NCI-H1417 treated with DMSO at 0.1 percent for 48 hours (cell line): Measurements from ENCODE around the gene PGF.
"Not testable (repeated sequence)": the region's sequence is repeated elsewhere in the genome, so short reads cannot be mapped to it uniquely, and the experiment has no call there.

Experiments
- DNase-seq: peaks from one replicate; lab custom pipeline; 2025; lab: John Stamatoyannopoulos, UW

PGF gene

DNA sequence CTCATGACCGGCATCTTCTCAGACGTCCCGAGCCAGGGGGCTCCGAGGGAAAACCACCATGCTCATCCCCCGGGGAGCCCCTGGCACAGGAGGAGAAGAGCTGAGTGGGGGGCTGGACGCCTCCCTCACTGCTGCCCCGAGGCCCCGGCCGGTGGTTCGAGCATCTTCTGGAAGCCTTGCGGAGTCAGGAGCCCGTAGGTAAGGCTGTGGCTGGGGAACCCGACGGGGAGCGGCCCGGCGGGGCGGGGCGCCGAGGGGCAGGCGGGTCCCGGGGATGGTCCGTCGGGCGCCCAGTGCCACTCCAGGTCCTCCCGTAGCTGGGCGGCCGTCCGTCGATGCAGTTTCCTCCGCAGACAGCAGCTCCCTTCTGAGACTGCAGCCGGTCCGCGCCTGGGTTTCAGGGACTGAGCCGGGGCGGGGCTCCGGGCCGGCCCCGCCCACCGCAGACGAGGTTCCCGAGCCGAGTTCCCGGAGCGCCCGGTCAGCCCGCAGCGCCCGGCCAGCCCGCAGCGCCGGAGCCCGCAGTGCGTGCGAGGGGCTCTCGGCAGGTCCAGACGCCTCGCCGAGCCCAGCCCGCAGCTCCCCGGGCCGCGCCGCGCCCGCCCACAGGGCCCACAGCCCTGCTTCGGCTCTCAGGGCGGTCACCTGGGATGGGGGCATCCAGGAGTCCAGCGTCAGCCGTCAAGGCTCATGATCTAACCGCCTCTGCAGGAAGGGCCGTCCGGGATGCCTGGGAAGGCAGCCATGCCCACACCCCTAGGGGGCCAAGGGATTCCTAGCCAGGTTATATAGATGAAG lies at the start of gene PGF:
Gene PGF (minus strand): TSS at position 369 of the 798 bp plus-strand sequence. CDS start 355 bp downstream, at position 14.
- no peak for DNase-seq

DNA sequence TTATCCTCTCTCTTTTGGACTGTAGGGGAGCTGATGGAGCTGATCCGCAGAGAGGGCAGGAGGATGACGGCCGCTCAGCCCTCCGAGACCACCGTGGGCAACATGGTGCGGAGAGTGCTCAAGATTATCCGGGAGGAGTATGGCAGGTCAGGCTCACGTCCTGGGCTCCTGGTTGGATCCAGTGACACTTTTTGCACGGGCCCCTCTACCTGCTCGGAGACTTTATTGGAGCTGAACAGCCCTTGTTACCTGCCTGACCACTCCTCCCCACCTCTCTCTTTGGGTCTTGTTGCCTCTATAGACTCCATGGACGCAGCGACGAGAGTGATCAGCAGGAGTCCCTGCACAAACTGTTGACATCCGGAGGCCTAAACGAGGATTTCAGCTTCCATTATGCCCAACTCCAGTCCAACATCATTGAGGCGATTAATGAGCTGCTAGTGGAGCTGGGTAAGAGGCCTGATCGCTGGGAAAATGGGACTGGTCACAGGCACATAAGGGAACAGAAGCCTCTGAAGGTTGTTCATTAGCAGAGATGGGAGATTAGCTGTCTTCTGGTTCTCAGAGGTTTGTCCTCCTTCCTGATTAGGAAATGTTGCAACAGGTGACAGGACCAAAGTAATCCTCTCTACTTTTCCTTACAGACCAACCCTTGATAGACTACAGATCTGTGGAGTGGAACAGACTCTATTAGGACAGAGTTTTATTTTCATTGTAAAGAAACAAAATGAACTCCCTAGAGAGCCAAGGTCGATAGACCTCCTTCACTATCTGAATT lies 48.0 kb upstream of the PGF start:
- DNase-seq, result no peak

DNA sequence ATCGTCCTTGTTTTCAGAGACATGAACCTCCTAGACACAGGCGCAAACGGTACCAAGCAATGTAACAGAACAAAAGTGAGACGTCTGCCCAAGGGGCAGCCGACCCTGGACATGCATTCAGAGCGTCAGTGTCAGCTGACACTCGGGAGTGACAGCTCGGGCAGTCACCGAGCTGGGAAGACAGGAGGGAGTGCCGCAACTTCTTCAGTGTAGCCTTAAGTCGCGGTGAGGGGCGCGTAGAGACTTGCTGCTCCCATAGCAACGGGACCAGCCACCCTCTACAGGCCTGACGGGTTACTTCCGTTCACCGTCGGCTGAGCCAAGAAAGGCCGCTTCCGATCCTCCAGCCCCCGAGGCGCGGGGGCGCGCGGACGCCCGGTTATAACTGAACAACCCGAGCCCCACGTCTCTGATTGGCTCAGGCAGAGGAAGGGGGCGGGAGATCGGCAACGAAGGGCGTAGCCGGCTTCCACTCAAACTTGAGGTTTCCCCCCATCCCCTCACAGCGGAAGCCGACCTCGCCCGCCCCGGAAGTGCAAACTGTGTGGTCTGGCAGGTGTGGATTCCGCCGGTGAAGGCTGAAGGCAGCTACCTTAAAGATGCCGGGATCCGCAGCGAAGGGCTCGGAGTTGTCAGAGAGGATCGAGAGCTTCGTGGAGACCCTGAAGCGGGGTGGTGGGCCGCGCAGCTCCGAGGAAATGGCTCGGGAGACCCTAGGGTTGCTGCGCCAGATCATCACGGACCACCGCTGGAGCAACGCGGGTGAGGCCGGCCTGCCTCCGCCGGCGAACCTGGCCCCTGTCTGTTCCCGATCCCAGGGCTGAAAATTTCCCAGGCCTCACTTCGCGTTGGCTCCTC lies 47.2 kb upstream of the PGF start, which contains the start of gene EIF2B2:
Gene EIF2B2 (plus strand): TSS at position 530 of the 858 bp plus-strand sequence. CDS start 70 bp downstream, at position 600.
- DNase-seq, result peak; percentile 91

DNA sequence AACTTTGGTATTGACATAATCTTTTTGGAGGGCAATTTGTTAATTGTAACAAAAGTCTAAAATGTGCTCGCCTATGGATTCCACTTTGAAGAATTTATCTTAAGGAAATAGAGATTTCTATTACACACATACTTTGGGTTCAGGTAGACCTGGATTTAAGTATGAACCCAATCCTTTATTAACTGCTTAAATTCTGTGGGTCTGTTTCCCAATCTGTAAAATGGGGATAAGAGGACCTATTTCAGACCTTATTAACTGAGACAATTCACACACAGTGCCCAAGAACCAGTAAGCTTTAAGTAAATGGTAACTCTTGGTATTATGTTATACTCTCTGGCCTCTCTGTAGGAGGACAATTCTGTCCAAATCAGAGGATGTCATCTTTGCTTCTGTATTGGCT lies 46.5 kb upstream of the PGF start:
- no peak for DNase-seq

DNA sequence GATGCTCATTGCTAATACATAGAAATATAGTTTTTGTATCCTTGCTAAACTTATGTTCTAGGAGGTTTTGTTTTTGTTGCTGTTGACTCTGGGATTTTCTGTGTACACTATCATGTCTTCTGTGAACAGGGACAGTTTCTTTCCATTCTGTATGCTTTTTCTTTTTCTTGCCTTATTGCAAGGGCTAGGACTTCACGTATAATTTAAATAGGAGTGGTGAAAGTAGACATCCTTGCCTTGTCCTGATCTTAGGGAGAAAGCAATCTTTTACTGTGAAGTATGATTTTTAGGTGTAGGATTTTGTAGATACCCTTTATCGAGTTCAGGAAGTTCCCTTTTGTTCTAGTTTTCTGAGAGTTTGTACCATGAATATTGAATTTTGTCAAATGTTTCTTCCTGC lies 45.9 kb upstream of the PGF start:
- DNase-seq, result no peak

DNA sequence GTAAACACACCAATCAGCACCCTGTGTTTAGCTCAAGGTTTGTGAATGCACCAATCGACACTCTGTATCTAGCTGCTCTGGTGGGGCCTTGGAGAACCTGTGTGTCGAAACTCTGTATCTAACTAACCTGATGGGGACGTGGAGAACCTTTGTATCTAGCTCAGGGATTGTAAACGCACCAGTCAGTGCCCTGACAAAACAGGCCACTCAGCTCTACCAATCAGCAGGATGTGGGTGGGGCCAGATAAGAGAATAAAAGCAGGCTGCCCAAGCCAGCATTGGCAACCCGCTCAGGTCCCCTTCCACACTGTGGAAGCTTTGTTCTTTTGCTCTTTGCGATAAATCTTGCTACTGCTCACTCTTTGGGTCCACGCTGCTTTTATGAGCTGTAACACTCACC lies 40.4 kb upstream of the PGF start:
- not testable (repeated sequence) for DNase-seq

DNA sequence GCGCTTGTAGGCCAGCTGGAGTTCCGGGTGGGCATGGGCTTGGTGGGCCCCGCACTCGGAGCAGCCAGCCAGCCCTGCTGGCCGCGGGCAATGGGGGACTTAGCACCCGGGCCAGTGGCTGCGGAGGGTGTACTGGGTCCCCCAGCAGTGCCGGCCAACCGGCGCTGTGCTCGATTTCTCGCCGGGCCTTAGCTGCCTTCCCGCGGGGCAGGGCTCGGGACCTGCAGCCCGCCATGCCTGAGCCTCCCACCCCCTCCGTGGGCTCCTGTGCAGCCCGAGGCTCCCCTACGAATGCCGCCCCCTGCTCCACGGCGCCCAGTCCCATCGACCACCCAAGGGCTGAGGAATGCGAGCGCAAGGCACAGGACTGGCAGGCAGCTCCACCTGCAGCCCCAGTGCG lies 38.8 kb upstream of the PGF start:
- not testable (repeated sequence) for DNase-seq

DNA sequence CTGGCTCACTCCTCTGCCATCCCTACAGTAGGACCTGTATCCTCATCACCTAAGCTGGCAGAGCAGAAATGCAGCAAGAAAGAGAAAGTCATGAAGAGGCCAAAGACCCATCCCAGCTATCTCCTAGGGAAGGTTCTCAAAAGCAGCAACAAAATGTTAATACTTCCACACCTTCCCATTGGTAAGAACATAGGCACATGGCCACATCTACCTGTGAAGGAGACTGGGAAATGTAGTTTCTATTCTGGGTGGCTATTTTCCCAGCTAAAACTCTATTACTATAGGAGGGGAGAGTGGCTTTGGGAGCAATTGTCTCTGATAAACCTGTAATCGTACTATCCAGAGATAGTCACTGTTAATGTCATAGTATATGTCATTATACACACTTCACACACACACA lies 33.6 kb upstream of the PGF start:
- no peak for DNase-seq

DNA sequence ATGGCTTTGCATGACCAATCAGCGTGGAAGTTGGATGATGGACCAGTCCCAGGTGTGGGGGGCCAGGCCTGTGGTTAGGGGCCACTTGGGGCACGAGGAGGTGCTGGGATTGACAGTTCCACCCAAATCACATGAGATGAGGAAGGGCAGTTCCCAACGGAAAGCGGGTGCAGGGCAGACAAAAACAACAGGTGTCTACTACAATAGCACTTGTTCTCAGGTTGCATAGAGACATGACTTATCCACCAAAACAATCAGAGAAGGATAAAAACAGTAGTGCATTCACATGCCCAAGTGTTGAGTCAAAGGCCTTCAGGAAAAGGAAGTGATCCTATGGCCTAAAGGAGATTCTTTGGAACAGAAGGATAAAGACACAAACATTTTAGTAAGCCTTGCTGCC lies 32.7 kb upstream of the PGF start:
- peak; percentile 38 for DNase-seq

DNA sequence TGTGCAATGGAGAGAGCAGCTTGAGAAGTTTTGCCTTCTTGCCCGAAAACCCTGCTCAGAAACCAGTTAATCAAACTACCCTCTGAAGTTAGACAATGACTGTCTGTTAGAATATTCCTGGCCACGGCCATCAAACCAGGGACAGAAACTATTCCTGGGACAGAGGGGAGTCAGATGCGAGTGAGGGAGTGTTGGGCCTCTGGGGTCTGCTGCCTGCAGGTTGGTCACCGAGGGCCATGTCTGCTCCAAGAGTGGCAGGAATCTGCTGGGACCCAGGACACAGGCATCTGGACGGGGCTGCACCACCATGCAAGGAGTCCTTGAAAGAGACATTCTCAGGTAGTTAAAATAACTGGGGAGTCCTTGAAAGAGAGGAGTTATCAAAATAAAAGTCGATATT lies 30.4 kb upstream of the PGF start:
- DNase-seq, result no peak

DNA sequence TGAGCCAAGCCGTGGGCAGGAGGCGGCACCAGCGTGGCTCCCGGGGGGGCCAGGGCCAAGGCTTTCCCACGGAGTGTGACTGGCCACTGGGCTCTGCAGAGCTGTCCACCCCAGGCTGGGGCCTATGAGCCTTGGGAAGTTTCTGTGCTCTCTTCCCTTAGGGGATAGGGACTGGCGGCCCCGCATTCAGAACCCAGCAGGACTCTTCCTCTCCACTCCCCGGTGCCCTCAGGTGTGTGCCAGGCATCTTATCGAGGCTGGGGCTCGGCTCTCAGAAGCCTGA lies 29.6 kb upstream of the PGF start:
- DNase-seq, result no peak

DNA sequence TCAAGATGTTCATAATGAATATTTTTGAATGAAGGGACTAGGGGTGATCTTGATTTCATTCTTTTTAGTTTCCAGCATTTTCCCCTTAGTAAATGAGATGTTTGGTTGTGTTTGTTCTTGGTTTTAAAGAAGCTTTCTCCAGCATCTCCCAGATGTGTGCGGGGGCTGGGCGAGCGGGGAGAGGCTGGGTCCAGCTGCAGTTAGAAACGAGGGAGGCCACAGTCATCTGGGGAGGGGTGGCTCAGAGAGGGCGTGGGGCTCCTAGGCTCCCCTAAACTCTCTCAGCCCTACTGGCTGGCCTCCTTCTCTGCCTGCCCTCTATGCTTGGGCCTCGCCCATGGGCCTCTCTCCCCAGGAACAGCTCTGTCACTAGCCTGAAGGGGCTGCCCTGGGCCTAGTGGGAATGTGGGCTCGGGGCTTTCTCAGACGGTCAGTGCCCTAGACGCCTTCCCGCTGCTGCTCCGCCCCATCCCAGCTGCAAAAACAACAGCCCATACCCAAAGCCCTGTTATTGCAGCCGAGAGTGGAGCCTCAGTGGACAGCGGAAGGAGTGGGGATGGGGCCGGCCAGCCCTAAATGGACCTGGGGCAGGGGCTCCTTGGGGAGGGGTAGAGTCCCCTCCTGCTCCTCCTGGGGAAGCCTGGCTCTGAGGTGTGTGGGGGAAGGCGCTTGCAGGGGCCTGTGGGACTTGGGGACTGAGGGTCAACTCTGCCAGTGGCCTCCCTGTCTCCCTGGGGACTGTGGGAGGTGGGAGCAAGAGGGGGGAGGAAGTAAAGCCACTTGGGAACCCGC lies 29.0 kb upstream of the PGF start:
- no peak for DNase-seq

DNA sequence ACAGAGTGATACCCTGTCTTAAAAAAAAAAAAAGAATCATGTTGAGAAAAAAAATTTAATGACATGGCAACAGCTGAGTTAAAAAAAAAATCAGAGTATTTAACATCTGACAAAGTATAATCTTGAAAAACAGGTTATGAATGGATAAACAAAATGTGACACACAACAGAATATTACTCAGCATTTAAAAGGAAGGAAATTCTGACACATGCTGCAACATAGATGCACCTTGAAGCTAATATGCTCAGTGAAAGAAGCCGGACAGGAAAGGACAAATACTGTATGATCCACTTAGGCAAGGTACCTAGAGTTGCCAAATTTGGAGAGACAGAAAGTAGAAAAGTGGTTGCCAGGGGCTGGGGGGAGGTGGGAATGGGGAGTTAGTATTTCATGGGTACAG lies 27.9 kb upstream of the PGF start:
- DNase-seq, result no peak

DNA sequence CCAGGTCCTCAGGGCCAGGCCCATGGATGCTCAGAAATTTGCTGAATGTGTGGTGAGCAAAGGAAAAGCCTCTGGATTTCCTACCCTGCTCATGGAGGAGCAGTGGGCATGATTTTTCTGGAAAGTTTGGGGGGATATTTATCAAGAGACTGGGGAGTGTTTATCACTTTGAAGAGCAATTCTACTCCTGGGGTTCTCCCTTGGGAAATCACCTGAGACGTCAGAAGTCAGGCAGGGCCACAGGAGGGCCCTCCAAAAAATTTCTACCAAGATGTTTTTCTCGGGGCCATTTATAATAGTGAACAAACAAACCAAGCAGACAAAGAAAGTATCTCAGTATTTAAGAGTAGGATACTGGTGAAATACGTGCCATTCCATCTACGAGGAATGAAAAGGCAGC lies 27.3 kb upstream of the PGF start:
- DNase-seq, result no peak

DNA sequence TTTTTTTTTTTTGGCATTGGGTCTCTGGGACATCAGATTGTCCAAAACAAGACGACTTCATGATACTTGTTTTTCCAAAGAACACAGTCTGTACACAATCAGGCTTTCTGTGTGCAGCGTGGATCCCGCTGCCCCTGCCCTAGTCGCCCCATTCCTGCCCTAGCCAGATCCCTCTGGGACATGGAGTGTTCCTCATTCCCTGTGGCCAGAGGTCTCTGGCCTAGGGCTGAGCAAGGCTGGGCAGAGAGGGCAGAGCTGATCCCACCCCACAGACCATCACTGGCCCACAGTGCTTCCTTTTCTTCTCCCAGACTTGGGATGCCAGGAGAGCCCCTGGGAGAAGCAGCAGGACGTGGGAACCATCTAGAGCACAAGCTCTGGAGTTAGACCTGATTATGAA lies 26.4 kb upstream of the PGF start:
- DNase-seq, result no peak

DNA sequence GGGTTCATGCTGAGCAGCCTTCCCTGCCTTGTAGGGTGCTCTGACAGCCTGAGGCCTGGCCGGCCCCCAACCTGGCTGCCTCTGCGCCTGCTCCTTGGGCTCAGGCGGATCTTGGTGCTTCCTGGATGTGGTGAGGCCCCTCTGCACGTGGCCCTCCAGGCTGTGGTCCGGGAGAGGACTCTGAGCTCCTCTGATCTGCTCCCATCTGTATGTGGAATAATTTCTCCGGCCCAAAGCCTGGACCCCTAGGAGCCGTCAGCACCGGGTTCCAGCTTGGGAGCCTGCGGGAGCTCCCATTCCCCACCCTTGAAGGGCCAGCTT lies 26.0 kb upstream of the PGF start:
- no peak for DNase-seq

DNA sequence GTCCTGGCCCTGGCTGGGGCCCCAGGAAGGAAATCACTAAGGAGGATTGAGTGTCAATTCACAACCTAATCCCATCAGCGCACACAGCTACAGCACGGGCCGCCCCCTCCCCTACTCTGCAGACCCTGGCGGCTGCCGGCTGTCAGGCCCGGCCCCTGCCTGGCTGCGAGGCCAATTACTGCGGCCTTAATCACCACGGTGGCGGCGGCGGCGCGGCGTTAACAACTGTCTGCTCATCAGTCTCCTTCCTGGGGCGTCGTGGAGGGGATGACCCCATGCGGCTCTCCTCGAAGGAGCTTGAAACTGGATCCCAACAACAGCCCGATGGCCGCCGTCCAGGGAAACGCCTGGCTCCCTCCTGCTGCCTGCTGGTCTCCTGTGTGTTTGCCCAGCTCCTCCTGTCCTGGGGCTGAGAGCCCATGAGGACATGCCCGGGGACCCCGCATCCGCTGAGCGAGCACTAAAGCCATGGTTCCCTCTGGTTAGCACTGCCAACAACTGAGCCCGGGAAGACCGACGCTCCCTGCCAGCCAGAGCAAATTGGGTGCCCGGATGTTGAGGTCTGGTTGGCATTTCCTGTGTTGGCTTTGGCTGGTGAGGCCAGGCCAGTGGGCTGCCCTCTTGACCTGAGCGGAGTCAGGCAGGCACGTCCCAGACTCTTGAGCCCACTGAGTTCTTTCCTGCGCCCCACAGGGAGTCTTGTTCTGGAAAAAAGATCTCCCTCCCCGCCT lies 25.5 kb upstream of the PGF start:
- no peak for DNase-seq

DNA sequence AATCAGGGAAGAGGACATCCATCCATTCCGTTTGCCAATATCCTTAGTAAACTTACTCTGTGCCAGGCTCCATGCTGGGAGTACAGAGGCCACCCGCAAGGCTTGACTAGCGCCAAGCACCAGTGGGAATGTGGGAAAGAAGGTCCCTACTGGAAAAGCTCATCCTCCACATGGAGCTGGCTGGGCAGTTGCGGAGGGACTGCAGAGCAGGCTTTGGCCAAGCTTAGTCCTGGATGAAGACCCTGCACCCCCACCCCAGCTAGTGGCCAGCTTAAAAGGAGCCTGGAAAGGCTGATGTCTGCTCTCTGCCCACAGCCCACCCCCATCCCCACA lies 25.0 kb upstream of the PGF start:
- no peak for DNase-seq

DNA sequence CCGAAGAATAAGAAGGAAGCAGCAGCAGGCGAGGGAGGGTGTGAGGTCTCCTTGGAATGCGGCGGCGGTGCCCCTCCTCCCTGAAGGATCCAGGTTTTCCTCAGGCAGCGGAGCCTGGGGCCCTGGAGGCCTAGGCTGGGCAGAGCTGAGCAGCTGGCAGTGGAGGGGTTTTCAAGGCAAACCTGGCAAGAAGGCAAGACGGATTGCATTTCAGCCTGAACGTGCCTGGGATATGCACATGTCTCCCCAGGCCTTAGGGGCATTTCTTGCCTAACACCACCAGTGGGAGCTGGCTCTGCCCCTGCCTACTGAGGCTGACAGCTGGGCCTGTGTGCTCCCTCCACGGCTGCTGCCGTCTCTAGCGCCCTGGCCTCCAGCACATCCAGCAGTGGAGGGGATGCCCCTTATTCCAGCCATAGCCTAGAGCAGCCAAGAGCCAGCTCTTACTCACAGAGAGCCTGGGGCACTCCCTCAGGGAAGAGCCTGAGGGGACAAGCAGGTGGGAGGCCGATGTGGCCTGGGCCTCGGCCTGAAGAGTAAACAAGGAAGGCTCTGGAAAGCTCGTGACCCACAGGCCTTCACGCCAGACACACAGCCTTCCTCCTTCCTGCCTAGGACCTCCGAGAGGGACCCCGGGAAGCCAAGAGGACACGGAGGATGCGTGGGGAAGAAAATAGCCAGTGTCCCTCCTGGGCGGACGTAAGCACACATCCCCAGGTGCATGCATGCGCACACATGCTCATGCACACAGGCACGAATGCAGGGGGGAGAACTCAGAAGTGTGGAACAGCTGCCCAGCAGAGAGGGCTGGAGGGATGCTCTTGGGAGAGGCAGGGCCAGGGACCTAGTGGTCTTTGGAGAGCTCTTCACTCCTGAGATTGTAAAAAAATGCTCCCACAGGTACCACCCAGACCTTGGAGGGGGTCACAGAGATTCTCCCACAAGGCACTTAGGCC lies 24.3 kb upstream of the PGF start:
- DNase-seq, result no peak

DNA sequence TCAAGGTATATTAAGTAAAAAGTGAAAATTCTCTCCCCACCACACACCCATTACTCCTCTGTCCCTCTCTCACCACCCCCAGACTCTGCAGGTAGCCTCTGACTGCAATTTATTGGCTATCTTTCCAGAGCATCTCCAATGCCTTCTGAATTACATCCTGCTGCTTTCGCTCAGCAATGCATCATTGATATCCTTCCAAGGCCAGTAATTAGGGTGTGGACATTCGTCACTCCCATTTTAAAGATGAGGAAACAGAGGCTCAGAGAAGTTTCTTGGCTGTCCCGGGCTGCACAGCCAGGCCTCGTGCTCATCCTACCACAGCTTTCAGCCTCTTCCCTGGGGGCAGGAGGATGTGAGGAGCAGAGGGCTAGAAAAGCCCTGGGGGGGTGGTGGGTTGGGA lies 23.6 kb upstream of the PGF start:
- no peak for DNase-seq
